Activated T-helper 2 cell treated with anti-CD3 and anti-CD28 coated beads, Interferon-gamma antibody, Interleukin-2, Interleukin-4, amounts not matched to agents 10 μg/mL and 5 μg/mL and 100 μg/mL, durations not matched to agents 14 hours and 24 hours and 36 hours (primary cell): ENCODE results near the gene FOXC2. TPM values are rescaled to one million over a fixed set of nuclear protein-coding genes. Genes with fewer than 3 reads are reported as not detected.

Source experiments
- DNase-seq: peaks from one replicate; pipeline ENCODE4 v3.0.0; 2021; ENCODE audit warnings: low spot score
- H3K27ac Mint-ChIP-seq: one replicate; pipeline ENCODE4 v1.8.0; 2021; ENCODE audit warnings: mixed read lengths
- H3K27me3 Mint-ChIP-seq: one replicate; pipeline ENCODE4 v1.8.0; 2021; ENCODE audit warnings: low read depth, mixed read lengths
- H3K36me3 Mint-ChIP-seq: one replicate; pipeline ENCODE4 v1.8.0; 2021; ENCODE audit warnings: low read depth, mixed read lengths
- H3K4me1 Mint-ChIP-seq: one replicate; pipeline ENCODE4 v1.8.0; 2021; ENCODE audit warnings: low read depth, mixed read lengths
- H3K4me3 Mint-ChIP-seq: one replicate; pipeline ENCODE4 v1.8.0; 2021; ENCODE audit warnings: low read depth, mild to moderate bottlenecking, moderate library complexity, mixed read lengths
- H3K9me3 Mint-ChIP-seq: one replicate; pipeline ENCODE4 v1.8.0; 2021; ENCODE audit warnings: mixed read lengths
- intact Hi-C: fragments of 100-400 bp; cut with micrococcal nuclease; formaldehyde crosslinking; loops from one replicate; pipeline ENCODE4 v1.15.1; 2023
- total RNA-seq: library from RNA; stranded (reverse); gene quantifications from 2 replicates; pipeline ENCODE4 v1.2.3, GENCODE V29; 2022

The FOXC2 gene
- total RNA-seq, 1 donor from 2014 or later = 0.07 TPM

DNA sequence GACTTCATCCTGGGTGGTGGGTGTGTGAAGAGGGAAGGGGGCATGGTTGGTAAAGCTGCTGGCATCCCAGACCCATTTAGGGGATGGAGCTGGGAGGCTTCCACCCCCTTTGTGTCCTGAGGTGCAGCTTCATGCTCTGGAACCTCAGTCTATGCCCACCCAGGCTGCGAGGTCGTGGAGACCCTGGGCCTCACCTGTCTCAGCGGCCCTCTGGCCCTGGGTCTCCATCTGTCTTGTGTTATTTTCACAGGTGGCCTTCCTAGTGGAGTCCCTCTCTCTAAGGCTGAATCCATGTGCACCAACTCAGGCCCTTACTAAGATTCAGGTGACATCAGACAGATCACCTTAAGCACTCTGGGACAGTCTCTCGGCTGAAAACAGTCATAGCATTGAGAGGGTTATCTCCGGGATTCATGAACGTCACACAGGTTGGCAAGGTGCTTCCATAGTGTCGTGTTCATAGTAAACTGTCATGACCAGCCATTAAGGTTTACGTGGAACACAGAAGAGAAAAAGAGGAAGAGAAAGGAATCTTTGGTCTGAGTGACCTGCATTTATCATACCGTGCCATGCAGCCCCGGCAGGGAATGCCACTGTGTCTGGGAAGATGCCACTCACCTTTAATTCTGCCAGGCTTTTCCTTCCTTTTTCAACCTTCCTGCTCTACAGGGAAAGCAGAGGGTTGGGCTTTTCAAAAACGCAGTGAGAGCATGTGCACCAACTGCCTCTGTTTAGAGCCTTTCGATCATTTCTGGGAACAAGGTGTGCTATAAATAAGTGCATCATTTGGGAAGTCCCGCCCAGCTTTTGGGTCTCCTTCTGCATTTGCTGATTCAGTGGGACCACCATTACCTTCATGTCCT is 7.2 kb downstream of the FOXC2 start:
- Mint-ChIP-seq H3K27ac (no peak overlapping the region), H3K36me3 (no peaks in the 10 kb centered on the region), H3K4me1 (peaks cover 10% of the 10 kb centered on the region), H3K9me3 (no peaks in the 10 kb centered on the region), H3K4me3 (no peak overlapping the region), H3K27me3 (peaks cover 69% of the 10 kb centered on the region)
- intact Hi-C loops = no loop called here
- no peak for DNase-seq

DNA sequence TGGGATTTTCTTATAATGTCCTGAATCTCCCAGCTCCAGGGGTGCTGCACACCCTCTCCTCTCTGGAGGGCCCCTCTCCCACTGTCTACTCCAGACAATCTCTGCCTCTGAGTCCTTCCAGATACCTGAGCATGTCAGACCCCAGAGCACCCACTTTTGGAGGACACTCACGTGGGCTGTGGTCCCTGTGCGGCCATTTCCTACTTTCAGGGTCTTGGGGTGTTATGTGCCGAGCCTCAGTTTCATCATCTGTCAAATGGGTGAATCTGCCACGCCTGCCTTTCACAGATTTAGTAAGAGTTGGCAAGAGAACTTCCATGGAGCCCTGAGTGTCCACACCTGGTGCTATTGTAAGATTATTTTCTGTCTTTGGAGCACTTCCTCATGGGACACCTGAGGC is 8.0 kb downstream of the FOXC2 start:
- Mint-ChIP-seq H3K27me3 (peaks cover 64% of the 10 kb centered on the region), H3K4me3 (no peak overlapping the region), H3K36me3 (no peaks in the 10 kb centered on the region), H3K9me3 (no peaks in the 10 kb centered on the region), H3K27ac (no peak overlapping the region), H3K4me1 (peaks cover 10% of the 10 kb centered on the region)
- intact Hi-C loops = loop anchor here (5.0 kb wide), 2 partner anchors 188 to 303 kb away; no protein-coding TSS in a partner anchor
- DNase-seq = no peak

DNA sequence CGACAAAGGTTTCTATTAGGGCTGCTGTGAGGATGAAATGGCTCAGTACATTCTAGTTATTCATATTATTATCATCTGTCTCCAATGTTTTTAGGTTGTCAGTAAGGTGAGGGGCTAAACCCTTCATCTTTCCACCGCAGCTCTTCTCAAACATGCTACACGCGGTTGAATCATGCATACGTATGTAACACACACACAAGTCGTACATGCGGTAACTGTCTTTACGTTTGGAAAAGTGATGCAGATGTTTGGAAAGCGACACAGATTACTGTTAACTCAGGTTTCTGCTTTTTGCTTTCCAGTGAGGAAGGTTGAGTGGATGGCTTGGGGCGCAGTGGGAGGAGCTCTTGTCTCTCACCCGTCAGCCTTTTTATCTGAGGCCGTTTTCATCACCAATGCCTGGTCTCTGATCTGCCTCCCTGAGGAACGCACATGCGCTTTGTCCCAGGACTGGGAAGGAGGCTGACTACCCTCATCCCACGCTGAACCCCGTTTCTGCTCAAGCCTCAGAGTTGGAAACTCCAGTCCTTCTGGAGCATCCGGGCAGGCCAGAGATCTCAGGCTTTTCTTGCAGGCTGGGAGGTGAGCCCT is 8.6 kb downstream of the FOXC2 start:
- DNase-seq = no peak
- Mint-ChIP-seq H3K9me3 (no peaks in the 10 kb centered on the region), H3K27ac (no peak overlapping the region), H3K4me3 (no peak overlapping the region), H3K27me3 (peaks cover 64% of the 10 kb centered on the region), H3K4me1 (peaks cover 10% of the 10 kb centered on the region), H3K36me3 (no peaks in the 10 kb centered on the region)
- intact Hi-C loops = loop anchor here (5.0 kb wide), 2 partner anchors 187 to 302 kb away; no protein-coding TSS in a partner anchor

DNA sequence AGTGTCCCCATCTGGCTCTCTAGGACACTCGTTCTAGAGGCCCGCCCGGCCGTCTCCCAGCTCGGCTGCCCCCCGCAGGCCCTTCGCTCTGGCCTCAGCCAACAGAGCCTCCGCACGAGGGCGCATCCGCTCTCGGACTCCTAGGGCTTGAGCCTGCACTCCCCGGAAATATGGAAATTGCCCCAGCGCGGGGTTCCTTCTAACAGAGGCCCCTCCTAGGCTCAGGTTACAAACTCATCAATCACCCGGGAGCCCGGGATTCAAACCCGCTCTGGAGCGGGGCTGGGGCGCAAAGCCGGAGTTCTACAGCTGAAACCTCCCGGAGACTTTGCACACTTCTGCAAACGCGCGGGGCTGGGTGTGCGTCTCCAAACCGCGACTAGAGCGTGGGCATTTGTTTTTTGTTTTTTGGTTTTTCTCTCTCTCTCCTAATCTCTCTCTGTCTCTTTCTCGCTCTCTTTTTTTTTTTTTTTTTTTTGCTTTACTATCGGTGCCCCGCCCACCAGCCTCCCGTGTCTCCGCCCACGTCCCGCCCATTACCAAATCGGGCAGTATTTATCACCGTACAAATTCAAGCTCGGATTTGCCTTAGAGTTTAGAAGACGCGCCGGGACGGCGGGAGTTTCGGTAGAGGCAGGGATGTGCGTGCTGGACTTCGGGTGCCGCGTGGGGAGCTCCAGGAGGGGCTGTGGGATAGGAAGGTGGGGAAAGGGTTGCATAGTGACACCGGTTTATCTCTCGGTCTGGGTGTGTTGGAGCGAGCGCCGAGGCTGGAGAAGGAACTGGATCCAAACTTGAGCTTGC is 9.3 kb downstream of the FOXC2 start:
- H3K4me1 Mint-ChIP-seq = peaks cover 10% of the 10 kb centered on the region
- H3K9me3 Mint-ChIP-seq = no peaks in the 10 kb centered on the region
- H3K27me3 Mint-ChIP-seq = peaks cover 63% of the 10 kb centered on the region
- DNase-seq = peak; percentile 50
- H3K27ac Mint-ChIP-seq = no peak overlapping the region
- intact Hi-C loops = loop anchor here (5.0 kb wide), 2 partner anchors 186 to 301 kb away; no protein-coding TSS in a partner anchor
- H3K4me3 Mint-ChIP-seq = peak overlapping the region; percentile 76
- no peaks in the 10 kb centered on the region for H3K36me3 Mint-ChIP-seq

DNA sequence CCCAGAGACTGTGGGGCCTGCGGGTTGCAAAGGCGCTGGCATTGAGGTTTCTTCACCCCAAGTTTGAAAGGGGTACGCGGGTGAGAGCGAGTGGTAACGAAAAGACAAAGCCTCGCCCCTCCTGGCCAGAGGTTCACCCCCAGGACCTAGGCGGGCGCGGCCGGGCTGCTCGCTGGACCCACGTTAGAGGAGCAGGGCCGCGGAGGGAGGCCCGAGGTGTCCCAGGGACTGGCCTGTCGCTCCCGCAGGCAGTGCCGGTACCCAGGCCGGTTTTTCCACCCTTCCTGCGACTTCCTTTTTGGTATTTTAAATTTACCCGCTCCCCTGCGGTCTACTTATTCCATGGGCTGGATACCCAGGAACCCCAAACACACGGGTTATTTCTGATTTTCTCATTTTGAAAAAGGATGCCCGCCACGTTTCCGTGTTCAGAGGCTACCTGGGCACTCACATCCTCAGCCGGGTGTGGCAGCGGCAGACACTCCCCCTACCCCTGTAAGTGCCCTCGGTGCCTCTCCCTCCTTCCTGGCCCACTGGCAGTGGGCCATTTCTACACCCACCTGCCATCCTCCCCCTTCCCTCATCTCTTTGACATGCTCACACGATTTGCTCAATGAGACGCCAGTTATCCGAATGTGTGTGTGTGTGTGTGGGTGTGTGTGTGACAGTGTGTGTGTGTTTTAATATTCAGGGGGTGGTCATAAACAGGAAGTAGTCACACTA is 10.1 kb downstream of the FOXC2 start:
- Mint-ChIP-seq H3K36me3 (no peaks in the 10 kb centered on the region), H3K9me3 (no peaks in the 10 kb centered on the region), H3K27me3 (peaks cover 64% of the 10 kb centered on the region), H3K4me3 (peak overlapping the region; percentile 76), H3K4me1 (peaks cover 10% of the 10 kb centered on the region), H3K27ac (no peak overlapping the region)
- no peak for DNase-seq
- intact Hi-C loops = loop anchor here (5.0 kb wide), 2 partner anchors 186 to 301 kb away; no protein-coding TSS in a partner anchor

DNA sequence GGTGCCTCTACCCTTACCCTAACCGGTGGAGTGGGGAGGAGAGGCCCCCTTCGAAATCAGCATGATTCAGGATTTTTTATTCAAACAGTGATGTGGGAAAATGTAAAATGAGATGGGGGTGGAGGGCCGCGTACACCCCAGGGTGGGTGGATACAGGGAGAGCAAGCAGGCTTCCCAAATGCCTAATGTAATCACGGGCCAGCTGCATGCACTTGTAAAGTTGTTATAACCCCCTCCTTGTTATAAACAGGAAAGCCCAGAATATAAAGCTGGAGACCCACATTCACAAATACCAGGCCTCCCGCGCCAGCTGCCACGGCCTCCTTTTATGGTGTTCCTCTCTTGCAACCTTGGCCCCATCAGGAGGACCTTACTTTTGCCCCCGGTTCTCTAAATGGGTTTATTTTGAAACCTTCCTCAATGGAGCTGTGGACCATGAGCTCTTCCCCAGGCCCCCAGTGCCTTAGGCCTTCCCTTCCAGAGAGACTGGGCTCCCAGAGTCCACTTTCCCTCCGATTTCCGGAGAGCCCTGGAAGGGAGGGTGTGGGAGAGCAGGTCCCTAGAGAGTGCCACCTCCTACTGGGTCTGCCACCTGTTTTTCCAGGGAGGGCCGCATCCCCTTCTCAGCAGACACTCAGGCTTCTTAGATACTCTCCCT is 10.8 kb downstream of the FOXC2 start:
- Mint-ChIP-seq H3K36me3 (no peaks in the 10 kb centered on the region), H3K27me3 (peaks cover 68% of the 10 kb centered on the region), H3K9me3 (no peaks in the 10 kb centered on the region), H3K4me3 (no peak overlapping the region), H3K4me1 (peaks cover 10% of the 10 kb centered on the region), H3K27ac (no peak overlapping the region)
- intact Hi-C loops = loop anchor here (5.0 kb wide), 2 partner anchors 185 to 300 kb away; no protein-coding TSS in a partner anchor
- DNase-seq = no peak

DNA sequence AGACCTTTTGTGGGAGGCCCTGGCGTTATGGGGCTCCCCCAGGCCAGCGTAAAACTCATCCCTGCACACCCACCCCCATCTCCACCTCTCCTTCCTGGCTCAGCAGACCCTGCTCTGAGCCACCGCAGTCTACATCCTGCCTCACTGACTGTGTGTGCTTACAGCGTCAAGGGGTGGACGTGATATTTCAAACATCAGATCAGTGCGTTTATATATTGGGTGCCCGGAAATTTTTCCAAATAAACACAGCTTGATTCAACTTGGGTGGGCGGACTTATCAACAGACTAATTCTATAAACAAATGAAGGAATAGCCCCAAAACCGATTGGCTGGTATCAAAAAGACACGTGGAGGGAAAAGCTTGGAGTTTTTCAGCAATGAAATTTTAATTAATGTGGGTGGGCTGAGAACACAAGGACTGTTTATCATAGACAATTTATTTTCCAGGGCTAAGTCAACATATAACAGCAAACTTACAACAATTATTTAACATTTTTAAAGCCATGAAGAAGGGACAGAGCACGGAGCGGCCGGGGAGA is 11.5 kb downstream of the FOXC2 start, which contains the start of gene FOXL1:
Gene FOXL1 (plus strand): TSS at position 489 of the 539 bp plus-strand sequence. CDS start 175 bp downstream, outside the sequence.
- Mint-ChIP-seq H3K4me1 (peaks cover 10% of the 10 kb centered on the region), H3K9me3 (no peaks in the 10 kb centered on the region), H3K4me3 (peak within 1 kb of the TSS; percentile 33)

DNA sequence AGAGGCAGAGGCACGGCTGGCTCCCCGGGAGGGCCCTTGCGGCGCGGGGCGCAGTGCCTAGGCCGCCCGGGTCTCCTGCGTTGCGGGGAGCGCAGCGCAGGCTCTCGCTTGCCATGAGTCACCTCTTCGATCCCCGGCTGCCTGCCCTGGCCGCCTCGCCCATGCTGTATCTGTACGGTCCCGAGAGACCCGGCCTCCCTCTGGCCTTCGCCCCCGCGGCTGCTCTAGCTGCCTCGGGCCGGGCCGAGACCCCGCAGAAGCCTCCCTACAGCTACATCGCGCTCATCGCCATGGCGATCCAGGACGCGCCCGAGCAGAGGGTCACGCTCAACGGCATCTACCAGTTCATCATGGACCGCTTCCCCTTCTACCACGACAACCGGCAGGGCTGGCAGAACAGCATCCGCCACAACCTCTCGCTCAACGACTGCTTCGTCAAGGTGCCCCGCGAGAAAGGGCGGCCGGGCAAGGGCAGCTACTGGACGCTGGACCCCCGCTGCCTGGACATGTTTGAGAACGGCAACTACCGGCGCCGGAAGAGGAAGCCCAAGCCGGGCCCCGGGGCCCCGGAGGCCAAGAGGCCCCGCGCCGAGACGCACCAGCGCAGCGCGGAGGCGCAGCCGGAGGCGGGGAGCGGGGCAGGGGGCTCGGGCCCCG is 12.1 kb downstream of the FOXC2 start:
- no peak for DNase-seq
- Mint-ChIP-seq H3K36me3 (no peaks in the 10 kb centered on the region), H3K27me3 (peaks cover 70% of the 10 kb centered on the region), H3K9me3 (no peaks in the 10 kb centered on the region), H3K27ac (no peak overlapping the region), H3K4me3 (peak overlapping the region; percentile 33), H3K4me1 (peaks cover 10% of the 10 kb centered on the region)
- intact Hi-C loops = loop anchor here (5.0 kb wide), 2 partner anchors 184 to 299 kb away; no protein-coding TSS in a partner anchor

More for the DNA sequence above, 11.5 kb downstream of the FOXC2 start, which contains the start of gene FOXL1:
- no peaks in the 10 kb centered on the region for H3K36me3 Mint-ChIP-seq
- intact Hi-C loops = loop anchor here (5.0 kb wide), 2 partner anchors 184 to 299 kb away; no protein-coding TSS in a partner anchor
- peaks cover 71% of the 10 kb centered on the region for H3K27me3 Mint-ChIP-seq
- DNase-seq = no peak
- no peak within 1 kb of the TSS for H3K27ac Mint-ChIP-seq

DNA sequence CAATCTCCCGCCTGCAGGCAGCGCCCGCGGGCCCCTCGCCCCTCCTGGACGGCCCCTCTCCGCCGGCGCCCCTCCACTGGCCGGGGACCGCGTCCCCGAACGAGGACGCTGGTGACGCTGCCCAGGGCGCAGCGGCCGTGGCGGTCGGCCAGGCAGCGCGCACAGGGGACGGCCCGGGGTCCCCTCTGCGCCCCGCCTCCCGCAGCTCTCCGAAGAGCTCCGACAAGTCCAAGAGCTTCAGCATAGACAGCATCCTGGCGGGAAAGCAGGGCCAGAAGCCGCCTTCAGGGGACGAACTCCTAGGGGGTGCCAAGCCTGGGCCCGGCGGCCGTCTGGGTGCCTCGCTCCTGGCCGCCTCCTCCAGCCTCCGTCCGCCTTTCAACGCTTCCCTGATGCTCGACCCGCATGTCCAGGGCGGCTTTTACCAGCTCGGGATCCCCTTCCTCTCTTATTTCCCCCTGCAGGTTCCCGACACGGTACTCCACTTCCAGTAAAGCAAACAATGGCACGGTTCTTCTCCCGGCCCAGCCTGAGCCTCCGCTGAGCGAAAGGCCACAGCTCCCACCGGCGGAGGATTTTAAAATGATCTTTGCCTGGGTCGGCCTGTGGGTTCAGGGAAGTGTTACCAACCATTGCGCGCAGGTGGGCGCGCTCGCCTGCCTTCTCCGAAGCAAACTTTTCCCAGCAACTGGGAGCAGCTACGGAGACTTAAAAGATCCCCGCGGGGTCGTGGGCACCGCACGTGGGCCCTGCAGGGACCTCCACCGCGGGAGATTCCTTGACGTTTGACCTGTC is 12.8 kb downstream of the FOXC2 start:
- Mint-ChIP-seq H3K4me1 (peaks cover 10% of the 10 kb centered on the region), H3K27ac (no peak overlapping the region), H3K4me3 (no peak overlapping the region), H3K27me3 (peaks cover 64% of the 10 kb centered on the region), H3K36me3 (no peaks in the 10 kb centered on the region), H3K9me3 (no peaks in the 10 kb centered on the region)
- intact Hi-C loops = loop anchor here (5.0 kb wide), 2 partner anchors 183 to 298 kb away; no protein-coding TSS in a partner anchor
- no peak for DNase-seq

DNA sequence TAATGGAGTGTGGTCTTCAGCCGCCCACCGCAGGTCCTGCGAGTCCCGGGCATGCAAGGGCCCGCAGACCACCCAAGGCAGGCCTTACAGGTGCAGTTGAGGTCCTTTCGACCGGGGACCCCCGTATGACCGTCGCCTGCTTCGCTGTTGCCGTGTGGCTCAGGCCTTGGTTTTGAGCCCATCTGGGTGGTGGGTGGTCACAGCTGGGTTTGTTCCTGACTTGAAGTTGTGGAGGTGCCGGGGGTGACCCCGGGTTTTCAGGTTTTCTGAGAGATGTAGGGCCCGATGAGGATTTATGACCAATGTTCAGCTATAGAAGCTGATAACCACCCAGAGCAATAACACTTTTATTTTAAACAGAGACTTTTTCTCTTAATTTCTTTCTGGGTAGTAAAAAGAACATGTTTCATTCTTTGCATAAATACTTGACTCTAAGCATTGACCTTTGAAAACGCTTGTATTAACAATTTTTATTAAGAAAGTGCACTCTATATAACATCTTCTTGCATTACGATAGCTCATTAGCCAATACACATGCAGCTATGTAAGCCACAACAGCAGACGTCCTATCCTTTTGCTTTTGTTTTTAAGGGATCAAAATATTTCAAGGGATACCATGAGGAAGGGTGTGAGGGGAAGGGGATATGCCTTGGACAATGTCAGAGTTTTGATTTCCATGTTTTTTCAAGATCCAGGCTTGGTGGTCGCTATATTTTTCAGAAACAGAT is 13.6 kb downstream of the FOXC2 start:
- Mint-ChIP-seq H3K36me3 (no peaks in the 10 kb centered on the region), H3K4me1 (peaks cover 10% of the 10 kb centered on the region), H3K4me3 (no peak overlapping the region), H3K9me3 (no peaks in the 10 kb centered on the region), H3K27me3 (peaks cover 57% of the 10 kb centered on the region), H3K27ac (no peak overlapping the region)
- DNase-seq = no peak
- intact Hi-C loops = no loop called here
